Retinal pigment epithelial cell (primary cell): ENCODE measurements around the gene TRPT1.
A peak's percentile ranks its signal among the peaks of the same experiment; 100 is the strongest.

Source experiments
- DNase-seq: peaks from one replicate; pipeline ENCODE4 v3.0.0-alpha.2; 2010; ENCODE audit warnings: low read depth
- H3K4me3 ChIP-seq: 2 replicates; pipeline ENCODE4 v1.5.1; 2011; ENCODE audit warnings: mild to moderate bottlenecking, low read length, control low read depth, moderate library complexity
- CTCF ChIP-seq: conservative IDR thresholded peaks from 2 replicates; pipeline ENCODE4 v1.5.1; 2011; ENCODE audit warnings: low read depth, low read length, control low read depth, inconsistent platforms

The TRPT1 gene

GRCh38 chr11:64226507-64227051 lies 593 bp upstream of the TRPT1 start:
- DNase-seq: no peak
- H3K4me3 ChIP-seq: peak overlapping the region; percentile 86
- TF ChIP-seq CTCF: no peak

GRCh38 chr11:64224891-64225607 lies 937 bp downstream of the TRPT1 start:
- H3K4me3 ChIP-seq: peak overlapping the region; percentile 86
- DNase-seq: no peak
- TF ChIP-seq CTCF: no peak

GRCh38 chr11:64224151-64224890 lies 1.7 kb downstream of the TRPT1 start:
- H3K4me3 ChIP-seq: no peak overlapping the region
- DNase-seq: no peak
- no peak for TF ChIP-seq CTCF

GRCh38 chr11:64223001-64223651 lies 2.9 kb downstream of the TRPT1 start:
- no peak for TF ChIP-seq CTCF
- H3K4me3 ChIP-seq: no peak overlapping the region
- no peak for DNase-seq

GRCh38 chr11:64222651-64223000 lies 3.4 kb downstream of the TRPT1 start:
- no peak for TF ChIP-seq CTCF
- H3K4me3 ChIP-seq: no peak overlapping the region
- no peak for DNase-seq

- no peak for TF ChIP-seq CTCF
- no peak overlapping the region for H3K4me3 ChIP-seq
- no peak for DNase-seq
These were observed 5.2 kb downstream of the TRPT1 start for GRCh38 chr11:64220798-64221197.

GRCh38 chr11:64220271-64220670 lies 5.7 kb downstream of the TRPT1 start:
- H3K4me3 ChIP-seq: no peak overlapping the region
- no peak for DNase-seq
- TF ChIP-seq CTCF: no peak
